H1 (cell line): ENCODE measurements around the gene CORO7. TPM values are rescaled to one million over a fixed set of nuclear protein-coding genes. Genes with fewer than 3 reads are reported as not detected.

Source experiments
- CTCF ChIA-PET: fragments of 300-600 bp; sonication (Branson Sonifier 250); formaldehyde crosslinking; loops from one replicate; lab custom pipeline; 2021; ENCODE audit not compliant: partially characterized antibody; lab: Charles Lee
- POLR2A ChIA-PET: fragments of 300-600 bp; sonication (Branson Sonifier 250); formaldehyde crosslinking; loops from one replicate; lab custom pipeline; 2021; ENCODE audit warnings: inconsistent platforms; ENCODE audit not compliant: partially characterized antibody; lab: Charles Lee
- DNase-seq, 2 experiments: peaks; one replicate each; pipeline versions ENCODE4 v3.0.0 to v3.0.0-alpha.2; 2010 to 2022; ENCODE audit warnings: low spot score in 2 of 2, low read depth in 1 of 2, mixed read lengths in 1 of 2
- FAIRE-seq: peaks from 2 replicates; lab custom pipeline; 2011; peaks lifted over from hg19 to GRCh38; lab: Jason Lieb, UNC
- H2AFZ ChIP-seq: 2 replicates; pipeline ENCODE4 v1.8.1; 2012; ENCODE audit warnings: low read length, inconsistent platforms
- H2AK5ac ChIP-seq: 2 replicates; pipeline ENCODE4 v1.6.1; 2013; ENCODE audit warnings: low read depth, low read length
- H2BK120ac ChIP-seq: replicated peaks from 2 replicates; pipeline ENCODE3; 2013; ENCODE audit warnings: low read depth, low read length, inconsistent platforms
- H2BK12ac ChIP-seq: 2 replicates; pipeline ENCODE4 v1.6.1; 2013; ENCODE audit warnings: low read depth, low read length
- H2BK15ac ChIP-seq: 2 replicates; pipeline ENCODE4 v1.6.1; 2013; ENCODE audit warnings: low read length
- H2BK20ac ChIP-seq: 2 replicates; pipeline ENCODE4 v1.6.1; 2013; ENCODE audit warnings: low read length
- H2BK5ac ChIP-seq: 2 replicates; pipeline ENCODE4 v1.6.1; 2013; ENCODE audit warnings: low read depth, low read length
- H3K14ac ChIP-seq: 2 replicates; pipeline ENCODE4 v1.6.1; 2013; ENCODE audit warnings: inconsistent platforms; ENCODE audit not compliant: insufficient read length
- H3K18ac ChIP-seq: 2 replicates; pipeline ENCODE4 v1.6.1; 2013; ENCODE audit warnings: low read length; ENCODE audit errors: extremely low read depth
- H3K23ac ChIP-seq: 2 replicates; pipeline ENCODE4 v1.6.1; 2013; ENCODE audit warnings: inconsistent platforms; ENCODE audit not compliant: insufficient read length
- H3K23me2 ChIP-seq: 2 replicates; pipeline ENCODE4 v1.6.1; 2013; ENCODE audit warnings: low read depth, low read length
- H3K27ac ChIP-seq: 2 replicates; pipeline ENCODE4 v1.6.1; 2011; ENCODE audit warnings: low read depth, low read length, inconsistent platforms
- H3K27me3 ChIP-seq, 4 experiments: replicated peaks in 1 of 4; 1 replicate in 1 of 4; 2 replicates in 3 of 4; pipeline versions ENCODE4 v1.6.1 to v1.8.1; 2011 to 2013; ENCODE audit warnings: low read length in 3 of 4, mild to moderate bottlenecking in 3 of 4, inconsistent platforms in 2 of 4, mixed read lengths in 2 of 4, moderate library complexity in 1 of 4; ENCODE audit not compliant: control insufficient read depth in 3 of 4, insufficient read depth in 3 of 4; ENCODE audit errors: extremely low read depth in 1 of 4
- H3K36me3 ChIP-seq, 4 experiments: 2 replicates each; pipeline versions ENCODE4 v1.6.1 to v1.8.1; 2011 to 2013; ENCODE audit warnings: mild to moderate bottlenecking in 4 of 4, low read length in 3 of 4, moderate library complexity in 2 of 4, control low read depth in 1 of 4, inconsistent platforms in 1 of 4; ENCODE audit not compliant: insufficient read depth in 4 of 4, control insufficient read depth in 2 of 4
- H3K4ac ChIP-seq: replicated peaks from 2 replicates; pipeline ENCODE3; 2013; ENCODE audit warnings: low read length, low read depth, mixed read lengths, inconsistent platforms; ENCODE audit not compliant: insufficient read length
- H3K4me1 ChIP-seq, 4 experiments: replicated peaks in 1 of 4; 1 replicate in 1 of 4; 2 replicates in 3 of 4; pipeline versions ENCODE4 v1.6.1 to v1.8.1; 2011 to 2013; ENCODE audit warnings: low read length in 3 of 4, inconsistent platforms in 2 of 4, mixed read lengths in 1 of 4; ENCODE audit not compliant: insufficient read depth in 4 of 4, control insufficient read depth in 3 of 4
- H3K4me2 ChIP-seq, 2 experiments: 2 replicates each; pipeline versions ENCODE4 v1.6.1 to v1.8.1; 2011 to 2013; ENCODE audit warnings: low read depth in 2 of 2, low read length in 2 of 2, control low read depth in 1 of 2, inconsistent platforms in 1 of 2, mild to moderate bottlenecking in 1 of 2; ENCODE audit not compliant: insufficient read depth in 1 of 2
- H3K4me3 ChIP-seq, 4 experiments: fragments of 200-600, 300-600 bp in 1 of 4; sonication (generic), shearing (Covaris generic), sonication (Bioruptor Twin) in 1 of 4; 2 replicates each; pipeline versions ENCODE4 v1.5.1 to v1.8.1; 2011 to 2016; ENCODE audit warnings: low read length in 4 of 4, low read depth in 3 of 4, control low read depth in 2 of 4, inconsistent platforms in 2 of 4, mild to moderate bottlenecking in 2 of 4, mixed read lengths in 1 of 4, moderate library complexity in 1 of 4; ENCODE audit not compliant: insufficient read depth in 2 of 4; ENCODE audit errors: extremely low read depth in 1 of 4
- H3K56ac ChIP-seq: replicated peaks from 2 replicates; pipeline ENCODE3; 2013; ENCODE audit warnings: low read depth, mild to moderate bottlenecking, mixed read lengths, low read length, inconsistent platforms; ENCODE audit not compliant: insufficient read length
- H3K79me1 ChIP-seq: 2 replicates; pipeline ENCODE4 v1.6.1; 2013; ENCODE audit warnings: low read depth, low read length, control low read depth
- H3K79me2 ChIP-seq, 2 experiments: 2 replicates each; pipeline versions ENCODE4 v1.6.1 to v1.8.1; 2012 to 2013; ENCODE audit warnings: low read length in 2 of 2, mild to moderate bottlenecking in 2 of 2, inconsistent platforms in 1 of 2; ENCODE audit not compliant: insufficient read depth in 2 of 2, control insufficient read depth in 1 of 2
- H3K9ac ChIP-seq, 4 experiments: replicated peaks in 1 of 4; 1 replicate in 1 of 4; 2 replicates in 3 of 4; pipeline versions ENCODE4 v1.6.1 to v1.8.1; 2011 to 2013; ENCODE audit warnings: low read depth in 3 of 4, low read length in 3 of 4, control low read depth in 2 of 4, mild to moderate bottlenecking in 2 of 4, moderate library complexity in 2 of 4, inconsistent platforms in 1 of 4; ENCODE audit errors: extremely low read depth in 1 of 4
- H3K9me3 ChIP-seq, 2 experiments: 2 replicates each; pipeline versions ENCODE4 v1.6.1 to v1.8.1; 2012 to 2013; ENCODE audit warnings: mild to moderate bottlenecking in 2 of 2, moderate library complexity in 2 of 2, control low read depth in 1 of 2, inconsistent platforms in 1 of 2, low read depth in 1 of 2, low read length in 1 of 2, mixed read lengths in 1 of 2; ENCODE audit not compliant: insufficient read depth in 2 of 2
- H4K20me1 ChIP-seq, 2 experiments: replicated peaks in 1 of 2; 2 replicates each; pipeline versions ENCODE3 to v1.8.1; 2011 to 2013; ENCODE audit warnings: inconsistent platforms in 2 of 2, low read length in 2 of 2, mild to moderate bottlenecking in 1 of 2; ENCODE audit not compliant: insufficient read depth in 2 of 2, control insufficient read depth in 1 of 2
- H4K5ac ChIP-seq: 2 replicates; pipeline ENCODE4 v1.6.1; 2013; ENCODE audit warnings: low read length, low read depth, mixed read lengths, inconsistent platforms; ENCODE audit not compliant: insufficient read length
- H4K8ac ChIP-seq: 2 replicates; pipeline ENCODE4 v1.8.0; 2013; ENCODE audit warnings: mild to moderate bottlenecking, moderate library complexity, low read length, inconsistent platforms; ENCODE audit not compliant: insufficient read depth; ENCODE audit errors: extremely low read depth
- H4K91ac ChIP-seq: replicated peaks from 2 replicates; pipeline ENCODE3; 2013; ENCODE audit warnings: low read length, mixed read lengths, inconsistent platforms; ENCODE audit not compliant: insufficient read length
- GABPA ChIP-seq: IDR thresholded peaks from 2 replicates; pipeline ENCODE4 v1.6.1; 2011; ENCODE audit warnings: mild to moderate bottlenecking, low read length, moderate library complexity, borderline replicate concordance; ENCODE audit not compliant: insufficient read depth
- HDAC2 ChIP-seq, 2 experiments: fragments of 300-600 bp in 1 of 2; sonication (generic) in 1 of 2; IDR thresholded peaks; 2 replicates each; pipeline ENCODE4 v1.6.1; 2011 to 2012; ENCODE audit warnings: low read depth in 2 of 2, low read length in 2 of 2, mild to moderate bottlenecking in 2 of 2, moderate library complexity in 2 of 2, borderline replicate concordance in 1 of 2, inconsistent platforms in 1 of 2
- JUN ChIP-seq: IDR thresholded peaks from 2 replicates; pipeline ENCODE4 v1.6.1; 2011; ENCODE audit warnings: low read depth, mild to moderate bottlenecking, improper control_type of control experiment, low read length
- RAD21 ChIP-seq, 2 experiments: IDR thresholded peaks in 1 of 2; conservative IDR thresholded peaks in 1 of 2; 2 replicates each; pipeline ENCODE4 v1.6.1; 2011; ENCODE audit warnings: low read depth in 2 of 2, low read length in 2 of 2, improper control_type of control experiment in 1 of 2, inconsistent platforms in 1 of 2, mild to moderate bottlenecking in 1 of 2, moderate library complexity in 1 of 2
- SAP30 ChIP-seq: fragments of 300-600 bp; sonication (generic); IDR thresholded peaks from 2 replicates; pipeline ENCODE4 v1.7.1; 2012; ENCODE audit warnings: low read length, moderate library complexity, mild to moderate bottlenecking, inconsistent platforms; ENCODE audit not compliant: insufficient read depth, insufficient replicate concordance
- TAF1 ChIP-seq: IDR thresholded peaks from 2 replicates; pipeline ENCODE4 v1.6.1; 2011; ENCODE audit warnings: mild to moderate bottlenecking, low read depth, low read length
- TAF7 ChIP-seq: optimal IDR thresholded peaks from 2 replicates; pipeline ENCODE3; 2011; ENCODE audit warnings: low read depth, mild to moderate bottlenecking, inconsistent platforms, low read length, moderate library complexity, borderline replicate concordance
- WGBS, 2 experiments: shearing (Covaris generic) in 1 of 2; methylation state at CpG; one replicate each; pipeline versions ENCODE4 v1.1.6 to v1.1.7; 2013 to 2015; ENCODE audit warnings: low lambda C conversion rate in 2 of 2, mixed read lengths in 2 of 2, inconsistent platforms in 1 of 2, low coverage in 1 of 2, missing lambda C conversion rate in 1 of 2; ENCODE audit not compliant: insufficient replicate concordance in 2 of 2, insufficient coverage in 1 of 2, insufficient read length in 1 of 2; ENCODE audit errors: extremely low coverage in 1 of 2, missing lambda C conversion rate in 1 of 2; 5-methylcytosine and 5-hydroxymethylcytosine counted together
- polyA plus RNA-seq, 7 experiments: library from polyadenylated mRNA; depleted of rRNA in 3 of 7; stranded (reverse) in 5 of 7; unstranded in 2 of 7; fragments of >200 nt in 5 of 7; fragments of 200-250 nt in 2 of 7; gene quantifications; 1 replicate in 5 of 7; 2 replicates in 1 of 7; 4 replicates in 1 of 7; pipeline versions ENCODE4 v1.2.1 to v1.2.3, GENCODE V29; 2011 to 2013; ENCODE audit warnings: missing spikeins in 2 of 7, mixed read lengths in 2 of 7
- total RNA-seq: library from RNA; stranded (reverse); fragmentation: NEBNext Ultra II Directional; extraction: Animal tissue kit (Norgen Biotek cat#: 25700); gene quantifications from 2 replicates; pipeline ENCODE4 v1.2.1, GENCODE V29; 2021
- TF ChIP-seq, protein P1 (sequence below): IDR thresholded peaks from 2 replicates; pipeline ENCODE4 v1.6.1; 2011; ENCODE audit warnings: low read depth, mild to moderate bottlenecking, low read length; ENCODE audit not compliant: insufficient read depth

CORO7 gene
- total and polyA plus RNA-seq, 2 of the 8 experiments (the other 6 are each of a cell fraction or from before 2014, with no cell fraction given): 25.2 to 29.8 TPM

DNA sequence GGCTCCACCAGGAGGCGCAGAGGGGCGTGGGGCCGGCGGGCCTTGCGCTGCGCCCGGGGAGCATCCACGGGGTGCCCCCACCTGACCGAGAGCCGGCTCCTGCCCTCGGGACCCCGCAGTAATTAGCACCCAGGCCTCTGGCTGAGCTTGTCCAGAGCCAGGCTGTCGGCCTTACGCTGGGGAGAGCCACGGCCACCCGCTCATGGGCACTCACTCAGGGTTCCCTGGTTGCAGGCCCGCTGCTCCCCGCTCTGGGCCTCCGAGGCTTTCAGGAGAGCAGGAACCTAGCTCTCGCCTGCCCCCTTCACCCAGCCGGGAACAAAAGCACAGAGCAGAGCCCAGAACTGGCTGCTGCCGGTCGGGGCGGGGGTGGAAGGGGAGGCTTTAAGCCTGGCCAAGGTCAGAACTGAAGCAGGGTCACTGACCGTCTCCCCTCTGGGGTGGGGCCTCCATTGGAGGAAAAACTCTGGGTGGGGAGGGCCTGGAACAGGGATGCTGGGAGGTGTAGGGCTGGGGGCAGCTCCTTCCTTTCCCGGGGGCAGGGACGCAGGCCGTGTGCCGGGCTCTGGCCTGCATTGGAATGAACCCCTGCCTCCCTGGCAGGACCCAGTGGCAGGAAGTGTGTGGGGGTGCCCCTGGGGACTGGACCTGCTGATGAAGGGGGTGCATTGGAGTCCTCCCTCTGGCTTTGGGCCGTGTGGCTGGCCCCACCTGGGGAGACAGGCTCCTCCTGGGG lies 88.2 kb downstream of the CORO7 start:
- Histone ChIP-seq H3K4me1 (peaks cover 5 to 28% (median 20%) of the 10 kb centered on the region in 4 experiments), H3K4me3 (peak overlapping the region; percentile 32 to 71 (median 42)), H3K4me2 (peak overlapping the region; percentile 51 to 94), H3K27ac (no peak overlapping the region), H4K8ac (peak overlapping the region; percentile 82; the same call in 1 of the 2 replicates), H3K9ac (peak overlapping the region in 3 of 4 experiments; percentile 54 to 71 (median 62); a peak in 5 of 7 replicates), H3K27me3 (no peaks in the 10 kb centered on the region), H2BK20ac (peak overlapping the region; percentile 18; the same call in 1 of the 2 replicates), H3K23ac (no peak overlapping the region), H4K91ac (peak overlapping the region; percentile 55), H2AK5ac (0 out of 2 replicates have a peak overlapping the region, but pooled peaks have one; percentile 40), H3K4ac (peak overlapping the region; percentile 89), H3K56ac (peak overlapping the region; percentile 44), H3K14ac (no peak overlapping the region), H3K79me1 (peaks cover 7% of the 10 kb centered on the region; the same call in 1 of the 2 replicates), H3K9me3 (no peaks in the 10 kb centered on the region), H2BK5ac (peak overlapping the region; percentile 71; the same call in 1 of the 2 replicates), H2BK12ac (peak overlapping the region; percentile 80; the same call in 1 of the 2 replicates), H3K18ac (peak overlapping the region; percentile 97), H4K5ac (peak overlapping the region; percentile 59), H3K23me2 (peaks cover 3% of the 10 kb centered on the region; the same call in 1 of the 2 replicates), H3K79me2 (peaks cover 0 to 26% of the 10 kb centered on the region in 2 experiments; a peak in 2 of 4 replicates), H2AFZ (no peak overlapping the region), H2BK15ac (peak overlapping the region; percentile 72; the same call in 1 of the 2 replicates), H4K20me1 (peaks cover 6 to 17% of the 10 kb centered on the region in 2 experiments), H2BK120ac (no peak overlapping the region), H3K36me3 (no peaks in the 10 kb centered on the region)
- FAIRE-seq (no peak), DNase-seq (peak in 1 of 2 experiments; percentile 84)
- 18% methylated on average over 24 of the region's 30 CpGs; no CpG with 5 or more reads in 1 of the 2 experiments for WGBS, 2 experiments
- ChIA-PET CTCF (interaction anchor here (0.6 to 17.1 kb wide), 23 partner anchors 11 to 345 kb away, joined by 3 to 211 read pairs (median 4); partner anchors contain the start of genes GLIS2 and TFAP4), POLR2A (interaction anchor here (0.6 to 16.2 kb wide), 15 partner anchors 11 to 74 kb away, joined by 3 to 154 read pairs (median 5); partner anchors contain the start of genes GLIS2, PAM16 and TFAP4)
- peak; percentile 70 to 82 for TF ChIP-seq RAD21 (IDR thresholded peaks at IDR 0.05 in 1 of 2, conservative IDR thresholded peaks at IDR 0.05 in 1 of 2; ENCODE audit: low read depth in 2 of 2, low read length in 2 of 2)
- no peak for TF ChIP-seq SAP30
- TF ChIP-seq TAF7: peak; percentile 22
- 0 out of 4 replicates have a peak, but pooled peaks of 1 of the 2 experiments have one; percentile 41 for TF ChIP-seq HDAC2 (IDR thresholded peaks at IDR 0.05; ENCODE audit: borderline replicate concordance in 1 of 2, low read depth in 2 of 2, low read length in 2 of 2)
- peak; percentile 48; the same call in 1 of the 2 replicates for TF ChIP-seq GABPA
- TF ChIP-seq TAF1: peak; percentile 51
- TF ChIP-seq, protein P1, sequence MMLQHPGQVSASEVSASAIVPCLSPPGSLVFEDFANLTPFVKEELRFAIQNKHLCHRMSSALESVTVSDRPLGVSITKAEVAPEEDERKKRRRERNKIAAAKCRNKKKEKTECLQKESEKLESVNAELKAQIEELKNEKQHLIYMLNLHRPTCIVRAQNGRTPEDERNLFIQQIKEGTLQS: no peak
- no peak for TF ChIP-seq JUN
